GM21723 (cell line): ENCODE measurements around the gene TNPO3.
"Not testable (repeated sequence)": the region's sequence is repeated elsewhere in the genome, so short reads cannot be mapped to it uniquely, and the experiment has no call there.

Experiments used
- ATAC-seq: cut with Tn5 transposase; IDR thresholded peaks from one replicate; pipeline ENCODE4 v1.9.1; 2021; ENCODE audit warnings: mild to moderate bottlenecking, moderate library complexity; ENCODE audit not compliant: unreplicated experiment

The TNPO3 gene

GRCh38 chr7:129017933-129018538 lies 36.9 kb downstream of the TNPO3 start:
- ATAC-seq = no peak

- ATAC-seq = no peak
These were observed 37.6 kb downstream of the TNPO3 start for GRCh38 chr7:129017264-129017663.

DNA sequence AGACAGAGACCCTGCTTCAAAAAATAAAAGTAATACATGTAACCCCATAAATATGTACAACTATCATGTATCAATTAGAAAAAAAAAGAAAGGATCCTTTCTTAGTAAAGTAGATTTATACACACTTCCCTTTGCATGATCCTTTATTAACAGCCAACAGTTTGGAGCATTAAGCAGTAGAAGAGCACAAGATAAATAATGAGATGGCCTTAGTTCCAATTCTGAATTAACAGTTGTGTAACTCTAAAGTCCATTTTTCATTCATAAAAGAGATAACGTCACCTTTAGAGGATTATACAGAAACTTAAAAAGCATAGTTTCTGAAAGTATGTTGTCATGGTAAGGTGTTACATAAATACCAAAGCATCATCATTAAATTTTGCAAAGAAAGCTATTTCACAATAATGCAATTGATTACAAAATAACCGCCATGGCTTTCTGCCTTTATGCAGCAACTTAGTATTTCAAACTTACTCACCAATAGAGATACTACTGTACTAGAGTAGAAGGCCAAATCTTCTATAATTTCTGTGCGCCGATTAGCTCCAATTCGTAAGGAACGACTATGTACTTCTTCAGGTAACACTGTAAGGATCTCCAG lies 40.3 kb downstream of the TNPO3 start:
- ATAC-seq = no peak

DNA sequence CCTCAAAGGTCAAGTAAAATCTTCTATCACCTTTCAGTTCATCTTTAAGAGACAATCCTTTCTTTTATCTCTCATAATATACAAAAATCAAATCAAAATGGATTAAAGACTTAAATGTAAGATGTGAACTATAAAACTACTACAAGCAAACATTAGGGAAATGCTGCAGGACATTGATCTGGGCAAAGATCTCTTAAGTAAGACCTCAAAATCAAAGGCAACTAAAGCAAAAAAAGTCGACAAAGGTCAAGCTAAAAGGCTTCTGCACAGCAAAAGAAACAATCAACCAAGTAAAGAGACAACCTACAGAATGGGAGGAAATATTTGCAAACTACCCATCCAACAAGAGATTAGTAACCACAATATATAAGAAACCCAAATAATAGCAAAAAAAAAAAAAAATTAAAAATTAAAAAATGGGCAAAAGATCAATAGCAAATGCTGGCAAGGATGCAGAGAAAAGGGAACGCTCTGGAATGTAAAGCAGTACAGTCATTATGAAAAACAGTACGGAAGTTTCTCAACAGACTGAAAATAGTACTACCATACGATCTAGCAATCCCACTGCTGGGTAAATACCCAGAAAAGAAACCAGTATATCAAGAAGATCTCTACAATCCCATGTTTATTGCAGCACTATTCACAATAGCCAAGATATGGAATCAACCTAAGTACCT lies 41.7 kb downstream of the TNPO3 start:
- ATAC-seq = no peak

- ATAC-seq = no peak
These were observed 42.3 kb downstream of the TNPO3 start for GRCh38 chr7:129012641-129013040.

GRCh38 chr7:129010075-129010474 lies 44.8 kb downstream of the TNPO3 start:
- ATAC-seq = no peak

- ATAC-seq = peak; percentile 76
These were observed 45.5 kb downstream of the TNPO3 start for GRCh38 chr7:129009437-129009836.

DNA sequence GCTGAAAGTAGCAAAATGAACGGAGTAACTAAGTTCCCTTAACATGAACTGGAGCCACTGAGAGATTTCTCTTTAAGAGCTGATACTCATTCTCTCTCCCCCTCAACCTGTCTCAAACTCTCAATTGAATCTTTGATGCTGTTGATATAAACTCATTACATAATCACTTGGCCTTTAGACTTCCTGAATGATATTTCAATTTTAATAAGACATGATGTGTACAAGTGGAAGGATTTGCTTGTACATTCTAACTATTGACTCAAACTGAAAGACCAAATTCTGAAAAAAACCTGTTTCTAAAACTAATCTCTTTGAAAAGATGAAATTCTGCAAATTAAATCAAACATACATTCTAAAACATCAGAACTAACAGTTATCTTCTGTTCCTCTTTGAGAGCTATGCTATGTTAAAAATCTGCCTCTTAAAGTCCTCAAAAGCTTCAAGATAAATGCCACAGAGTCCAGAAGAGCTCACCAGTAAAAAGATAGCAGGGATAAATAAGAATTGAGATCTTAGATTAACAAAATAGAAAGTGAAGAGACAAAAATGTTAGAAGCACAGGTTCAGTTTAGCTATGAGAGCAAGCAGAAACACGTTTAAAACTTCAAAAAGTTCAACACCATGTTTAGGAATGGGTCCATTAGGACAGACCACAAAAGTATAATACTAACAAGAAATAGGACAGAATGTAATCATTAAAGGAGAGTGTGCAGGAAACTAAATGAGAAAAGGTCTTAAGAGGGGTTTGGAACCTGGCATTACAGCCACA lies 46.1 kb downstream of the TNPO3 start:
- peak; percentile 39 for ATAC-seq

DNA sequence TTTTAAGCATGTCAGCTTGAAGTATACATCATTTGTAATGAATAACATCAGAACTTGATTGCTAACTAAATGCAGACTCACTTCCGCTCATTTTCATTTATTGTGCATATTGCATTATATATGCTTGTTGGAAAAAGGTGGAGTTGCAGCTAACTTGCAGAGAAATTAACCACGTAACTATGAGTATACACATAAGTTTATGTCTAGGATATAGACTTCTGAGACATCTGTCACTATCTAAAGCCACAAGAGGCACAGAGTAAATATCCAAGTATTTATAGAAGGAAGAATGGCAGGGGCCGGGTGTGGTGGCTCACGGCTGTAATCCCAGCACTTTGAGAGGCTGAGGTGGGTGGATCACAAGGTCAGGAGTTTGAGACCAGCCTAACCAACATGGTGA lies 47.3 kb downstream of the TNPO3 start:
- ATAC-seq = no peak

DNA sequence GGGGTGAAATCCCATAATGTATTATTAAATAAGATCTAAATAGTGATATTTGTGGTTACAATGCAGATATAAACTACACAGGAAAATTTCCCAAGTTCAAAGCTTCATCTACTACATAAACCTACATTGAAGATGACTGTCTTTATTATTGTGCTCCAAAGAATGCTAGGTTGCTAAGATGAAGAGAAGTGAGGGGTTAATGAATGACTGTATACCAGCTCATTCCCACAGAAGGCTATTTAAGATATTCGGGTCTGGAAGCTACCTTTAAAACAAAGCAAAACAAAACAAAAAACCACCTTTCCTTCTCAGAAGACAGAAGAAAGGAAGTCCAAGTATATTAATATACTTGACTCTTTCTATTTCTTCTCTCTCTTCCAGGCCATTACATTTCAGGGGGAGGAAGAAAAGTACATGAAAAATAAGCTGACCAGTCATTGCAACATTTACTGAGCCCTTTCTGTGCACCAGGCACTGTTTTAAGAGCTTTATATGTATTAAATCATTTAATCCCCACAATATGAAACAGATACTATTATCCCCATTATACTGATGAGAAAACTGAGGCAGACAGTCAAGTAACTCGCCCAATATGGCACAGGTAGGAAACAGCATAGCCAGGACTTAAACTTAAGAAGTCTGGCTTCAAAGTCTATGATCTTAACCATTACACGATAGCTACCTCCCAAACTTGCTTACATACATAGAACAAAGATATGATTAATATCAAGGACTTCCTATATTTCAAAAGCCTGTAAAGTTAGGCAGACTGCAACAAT lies 48.1 kb downstream of the TNPO3 start:
- ATAC-seq = no peak

GRCh38 chr7:129005186-129005585 lies 49.7 kb downstream of the TNPO3 start:
- ATAC-seq = no peak

DNA sequence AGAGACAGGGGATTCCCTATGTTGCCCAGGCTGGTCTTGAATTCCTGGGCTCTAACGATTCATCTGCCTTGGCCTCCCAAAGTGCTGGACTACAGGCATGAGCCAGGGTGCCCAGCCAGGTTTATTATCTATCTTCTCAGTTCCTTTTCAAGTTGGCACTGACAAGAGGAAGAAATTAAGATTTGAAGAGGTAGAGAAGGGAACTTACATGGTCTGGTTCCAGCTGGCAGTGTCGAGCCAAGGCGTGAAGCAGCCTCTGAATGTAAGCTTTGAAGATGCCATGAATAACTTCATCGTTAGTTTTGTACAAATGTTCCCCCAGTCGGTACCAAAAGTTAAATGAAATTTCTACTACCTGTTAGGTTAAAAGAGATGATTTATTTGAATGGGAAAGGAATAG lies 57.7 kb downstream of the TNPO3 start:
- no peak for ATAC-seq

DNA sequence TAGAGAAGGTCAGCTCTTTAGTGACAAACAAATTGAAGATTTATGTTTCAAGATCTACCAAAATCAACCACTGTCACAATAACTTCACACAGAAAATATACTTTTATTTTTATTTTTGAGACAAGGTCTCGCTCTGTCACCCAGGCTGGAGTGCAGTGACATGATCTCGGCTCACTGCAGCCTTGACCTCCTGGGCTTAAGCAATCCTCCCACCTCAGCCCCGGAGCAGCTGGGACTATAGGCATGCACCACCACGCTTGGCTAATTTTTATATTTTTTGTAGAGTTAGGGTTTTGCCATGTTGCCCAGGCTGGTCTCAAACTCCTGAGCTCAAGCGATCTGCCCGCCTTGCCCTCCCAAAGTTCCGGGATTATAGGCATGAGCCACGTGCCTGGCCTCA lies 60.4 kb downstream of the TNPO3 start:
- ATAC-seq = not testable (repeated sequence)

- no peak for ATAC-seq
These were observed 61.5 kb downstream of the TNPO3 start for GRCh38 chr7:128993419-128993818.

DNA sequence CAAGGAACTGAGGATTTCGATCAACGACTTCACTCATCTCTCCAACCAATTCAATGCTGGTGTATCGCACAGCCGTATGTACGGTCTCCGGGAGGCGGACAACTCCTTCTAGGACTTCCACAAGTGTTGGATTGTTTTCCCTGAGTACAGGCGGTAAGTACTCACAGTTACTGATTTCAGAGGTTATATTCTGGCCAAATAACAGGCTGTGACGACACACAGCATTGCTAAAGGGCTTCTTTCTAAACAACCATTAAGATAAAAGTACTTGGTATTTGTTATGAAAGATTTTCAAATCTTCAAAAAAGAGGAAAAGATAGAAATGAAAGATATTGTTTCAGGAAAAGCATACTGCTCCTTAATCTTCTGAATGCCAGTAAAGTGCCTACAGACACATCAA lies 65.0 kb downstream of the TNPO3 start:
- no peak for ATAC-seq

DNA sequence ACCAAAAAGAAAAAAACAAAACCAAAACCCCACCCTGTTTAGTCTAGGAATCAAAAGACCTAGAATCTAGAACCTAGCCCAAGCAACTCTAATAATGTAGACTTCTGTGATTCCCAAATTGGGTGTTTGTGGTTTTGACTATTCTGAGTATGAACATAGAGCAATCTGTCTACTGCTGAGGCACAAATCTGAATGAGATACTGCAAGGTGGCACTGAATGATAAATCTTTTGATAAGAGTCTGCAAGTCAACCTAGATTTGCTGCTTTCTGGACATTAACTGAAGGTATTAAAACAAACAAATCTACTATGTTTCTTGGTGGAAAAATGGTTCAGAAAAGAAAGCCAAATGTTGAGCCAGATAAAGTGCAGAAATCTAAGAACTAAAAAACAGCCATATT lies 66.5 kb downstream of the TNPO3 start:
- no peak for ATAC-seq

GRCh38 chr7:128986609-128987008 lies 68.3 kb downstream of the TNPO3 start:
- no peak for ATAC-seq

- no peak for ATAC-seq
These were observed 69.3 kb downstream of the TNPO3 start for GRCh38 chr7:128985660-128986059.

- ATAC-seq = no peak
These were observed 72.8 kb downstream of the TNPO3 start for GRCh38 chr7:128982105-128982504.

DNA sequence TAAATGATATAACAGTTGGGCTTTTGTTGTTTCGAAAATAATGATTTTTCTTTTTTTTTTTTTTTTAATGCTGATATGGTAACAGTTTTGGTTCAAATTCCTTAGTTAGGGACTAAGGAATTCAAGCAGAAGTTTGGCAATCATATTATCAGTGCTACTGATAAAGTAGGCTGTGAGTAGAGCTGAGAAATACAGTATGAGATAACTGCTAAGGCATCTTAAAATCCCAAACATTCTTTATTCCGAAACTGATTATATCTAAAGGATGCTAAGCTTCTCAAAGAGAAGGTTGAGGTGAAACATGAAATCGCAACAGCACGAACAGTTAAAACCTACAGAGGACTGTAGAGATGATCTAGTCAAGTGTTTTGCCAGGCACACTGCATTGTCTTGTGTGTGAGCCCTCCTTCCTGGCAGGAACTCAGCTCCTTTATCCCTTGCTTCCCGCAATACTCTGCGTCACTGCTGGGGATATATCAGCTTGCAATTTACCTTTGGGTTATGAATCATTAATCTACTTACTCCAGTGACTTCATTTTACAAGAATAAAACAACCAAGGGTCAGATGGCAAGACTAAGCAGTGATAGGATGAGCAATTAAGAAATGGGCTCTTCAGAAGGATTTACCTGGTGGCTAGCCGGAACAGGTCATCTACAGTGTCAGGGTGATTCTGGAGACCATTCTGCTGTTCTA lies 80.5 kb downstream of the TNPO3 start:
- no peak for ATAC-seq
